GM18526 (cell line): ENCODE results near the gene PRX.

Experiments used
- POLR2A ChIP-seq: IDR thresholded peaks from 3 replicates; pipeline ENCODE4 v1.6.1; 2011; ENCODE audit not compliant: insufficient read length; ENCODE audit errors: extremely low read depth

The PRX gene

DNA sequence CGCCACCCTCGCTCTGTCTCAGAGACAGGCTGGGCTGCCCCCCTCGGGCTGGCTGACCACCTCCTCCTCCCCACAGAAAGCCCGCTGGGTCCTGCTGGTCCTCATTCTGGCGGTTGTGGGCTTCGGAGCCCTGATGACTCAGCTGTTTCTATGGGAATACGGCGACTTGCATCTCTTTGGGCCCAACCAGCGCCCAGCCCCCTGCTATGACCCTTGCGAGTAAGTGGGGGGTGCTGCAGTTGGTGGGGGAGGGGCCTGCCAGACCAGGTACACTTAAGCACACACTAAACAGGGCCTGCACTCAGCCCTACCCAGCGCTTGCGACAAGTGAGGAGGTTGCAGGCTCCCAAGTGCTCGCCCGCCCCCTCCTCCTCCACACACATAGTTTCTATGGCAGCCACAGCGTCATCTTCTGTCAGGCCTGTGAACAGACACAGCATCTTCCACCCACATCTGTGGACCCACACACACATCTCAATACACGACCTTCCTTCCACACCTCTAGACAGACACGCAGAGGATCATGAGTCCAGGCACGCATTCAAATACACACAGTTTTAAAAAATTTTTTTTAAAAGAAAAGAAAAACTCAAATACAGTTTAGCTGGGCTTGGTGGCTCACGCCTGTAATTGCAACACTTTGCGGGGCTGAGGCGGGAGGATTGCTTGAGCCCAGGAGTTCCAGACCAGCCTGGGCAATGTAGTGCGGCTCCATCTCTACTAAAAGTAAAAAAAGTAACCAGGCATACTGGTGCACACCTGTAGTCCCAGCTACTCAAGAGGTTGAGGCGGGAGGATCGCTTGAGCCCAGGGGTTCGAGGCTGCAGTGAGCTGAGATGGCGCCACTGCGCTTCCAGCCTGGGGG lies 46.2 kb downstream of the PRX start:
- no peak for TF ChIP-seq POLR2A

DNA sequence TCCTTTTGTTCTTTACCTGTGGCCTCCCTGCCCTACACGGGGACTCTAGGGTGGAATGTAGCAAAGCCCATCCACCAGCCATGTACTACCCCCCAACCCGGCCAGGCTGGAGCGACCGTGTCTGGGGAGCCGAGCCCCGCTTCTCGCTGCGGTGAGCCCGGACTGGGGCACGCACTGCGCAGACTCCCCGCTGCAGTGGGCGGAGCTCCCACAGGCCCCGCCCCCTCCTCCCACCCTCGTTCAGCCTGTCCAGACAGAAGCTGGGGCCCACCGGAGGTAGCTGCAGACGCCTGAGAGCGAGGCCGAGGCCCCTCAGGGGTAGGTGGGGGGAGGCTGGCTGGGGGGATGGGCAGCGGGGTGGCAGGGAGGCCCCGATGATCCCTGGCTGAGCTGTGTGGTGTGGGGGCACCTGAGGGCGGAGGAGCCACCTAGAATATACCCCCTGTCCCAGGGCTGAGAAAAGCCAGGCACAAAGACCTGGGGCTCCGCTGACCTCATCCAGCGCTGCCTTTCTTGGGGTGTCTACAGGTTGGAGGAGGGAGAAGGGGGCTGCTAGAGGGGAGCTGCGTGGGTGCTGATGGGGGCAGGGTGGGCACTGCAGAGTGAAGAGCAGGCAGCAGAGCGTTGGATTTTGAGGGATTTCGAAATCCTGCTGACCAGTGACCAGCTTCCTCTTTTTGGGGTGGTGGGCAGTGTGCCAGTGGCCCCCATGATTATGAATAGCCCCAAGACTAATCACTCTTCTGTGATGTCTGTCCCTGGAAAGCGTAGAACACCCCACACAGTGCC lies 47.4 kb downstream of the PRX start:
- peak; percentile 65 for TF ChIP-seq POLR2A

DNA sequence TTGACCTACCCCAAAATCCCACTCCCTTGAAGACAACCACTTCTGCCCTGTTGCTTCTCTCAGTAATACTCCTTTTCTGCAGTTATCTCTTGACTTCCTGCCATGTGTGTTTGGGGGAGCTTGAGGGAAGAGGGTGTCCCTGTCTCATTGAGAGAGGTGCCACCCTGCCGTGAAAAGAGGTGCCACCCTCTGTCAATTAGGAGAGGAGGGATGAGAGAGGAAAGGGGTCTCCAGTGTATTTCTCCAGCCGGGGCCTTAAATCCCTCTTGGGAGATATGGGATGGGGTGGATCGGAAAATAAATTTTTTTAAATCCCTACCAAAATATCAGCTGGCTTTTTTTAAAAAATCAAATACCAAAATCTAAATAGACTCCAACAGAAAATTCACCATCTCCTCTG lies 48.2 kb downstream of the PRX start:
- no peak for TF ChIP-seq POLR2A

DNA sequence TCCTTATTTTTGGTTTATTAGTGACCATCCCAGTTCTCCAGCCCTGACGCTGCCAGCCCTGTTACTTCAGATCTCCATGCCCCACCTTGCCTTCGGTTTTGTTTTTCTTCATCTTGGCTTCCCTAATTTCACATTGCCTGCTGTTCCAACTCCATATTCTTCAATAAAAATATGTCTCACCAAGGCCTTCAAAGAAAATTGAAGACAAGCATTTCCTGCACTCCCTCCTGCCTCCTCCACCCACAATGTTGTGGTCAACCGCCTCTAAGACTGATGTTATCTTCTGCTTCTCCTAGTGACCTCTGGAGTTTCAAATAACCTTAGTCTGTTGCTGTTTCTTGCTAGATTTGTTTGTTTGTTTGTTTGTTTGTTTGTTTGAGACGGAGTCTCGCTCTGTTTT lies 50.1 kb downstream of the PRX start:
- no peak for TF ChIP-seq POLR2A

DNA sequence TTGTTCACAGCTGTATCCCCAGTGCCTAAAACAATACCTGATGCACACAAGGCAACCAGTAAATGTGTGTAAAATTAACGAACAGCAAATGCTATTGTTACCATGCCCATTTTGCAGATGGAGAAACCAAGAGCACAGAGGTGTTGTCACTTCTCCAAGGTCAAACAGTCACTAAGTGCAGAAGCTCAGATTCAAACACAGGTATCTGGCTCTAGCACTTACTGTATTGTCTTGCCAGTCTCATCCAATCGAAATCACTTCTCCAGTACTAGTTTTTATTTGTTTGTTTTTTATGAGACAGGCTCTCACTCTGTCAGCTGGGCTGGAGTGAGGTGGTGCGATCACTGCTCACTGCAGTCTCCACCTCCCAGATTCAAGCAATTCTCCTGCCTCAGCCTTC lies 51.0 kb downstream of the PRX start:
- no peak for TF ChIP-seq POLR2A

DNA sequence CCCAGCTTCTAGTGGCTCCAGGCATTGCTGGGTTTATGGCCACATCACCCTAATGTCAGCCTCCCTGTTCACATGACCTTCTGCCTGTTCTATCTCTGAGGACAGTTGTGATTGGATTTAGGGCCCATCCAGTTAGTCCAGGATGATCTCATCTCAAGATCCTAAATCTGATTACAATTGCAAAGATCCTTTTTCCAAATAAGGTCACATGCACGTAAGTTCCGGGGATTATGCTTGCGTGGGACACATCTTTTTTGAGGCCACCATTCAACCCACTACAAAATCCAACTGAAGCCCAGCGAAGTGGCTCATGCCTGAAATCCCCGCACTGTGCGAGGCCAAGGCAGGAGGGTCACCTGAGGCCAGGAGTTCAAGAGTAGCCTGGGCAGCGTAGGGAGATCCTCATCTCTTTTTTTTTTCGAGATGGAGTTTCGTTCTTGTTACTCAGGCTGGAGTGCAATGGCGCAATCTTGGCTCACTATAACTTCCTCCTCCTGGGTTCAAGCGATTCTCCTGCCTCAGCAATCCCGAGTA lies 52.4 kb downstream of the PRX start:
- no peak for TF ChIP-seq POLR2A

DNA sequence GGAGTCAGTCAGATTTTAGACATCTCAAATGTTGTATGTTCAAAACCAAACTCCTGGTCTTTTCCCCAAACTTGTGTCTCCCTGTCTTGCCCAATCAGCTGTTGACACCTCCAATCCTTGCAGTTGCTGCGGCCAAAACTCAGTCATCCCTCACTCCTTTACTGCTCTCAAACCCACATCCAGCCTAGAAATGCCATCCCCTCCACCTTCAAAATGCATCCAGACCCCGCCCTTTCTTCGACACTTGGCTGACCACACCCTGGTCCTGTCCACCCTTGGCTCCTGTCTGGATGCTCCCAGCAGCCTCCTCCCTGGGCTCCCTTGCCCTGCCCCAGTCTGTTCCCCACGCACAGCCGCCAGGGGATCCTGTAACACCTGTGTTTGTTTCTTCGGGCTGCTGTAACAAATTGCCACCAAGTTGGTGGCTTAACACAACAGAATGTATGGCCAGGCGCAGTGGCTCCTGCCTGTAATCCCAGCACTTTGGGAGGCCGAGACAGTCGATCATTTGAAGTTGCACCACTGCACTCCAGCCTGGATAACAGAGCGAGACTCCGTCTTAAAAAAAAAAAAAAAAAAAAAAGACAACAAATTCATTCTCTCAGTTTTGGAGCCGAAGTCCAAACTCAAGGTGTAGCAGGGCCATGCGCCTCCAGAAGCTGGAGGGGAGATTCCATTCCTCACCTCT lies 53.0 kb downstream of the PRX start:
- TF ChIP-seq POLR2A: no peak

DNA sequence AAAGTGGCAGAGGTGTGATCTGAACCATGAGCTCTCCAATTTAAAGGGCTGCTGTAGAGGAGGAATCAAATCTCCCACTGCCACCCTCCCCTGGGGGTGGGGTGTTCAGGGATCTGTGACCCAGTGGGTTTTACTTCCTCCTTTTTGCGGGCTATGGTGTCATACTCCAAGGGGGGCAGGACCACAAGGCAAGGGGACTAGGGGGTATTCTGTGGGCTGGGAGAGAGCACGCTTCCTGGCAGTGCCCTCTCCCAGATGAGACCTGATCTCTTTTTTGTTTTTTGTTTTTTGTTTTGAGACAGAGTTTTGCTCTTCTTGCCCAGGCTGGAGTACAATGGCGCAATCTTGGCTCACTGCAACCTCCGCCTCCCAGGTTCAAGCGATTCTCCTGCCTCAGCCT lies 54.4 kb downstream of the PRX start:
- no peak for TF ChIP-seq POLR2A

DNA sequence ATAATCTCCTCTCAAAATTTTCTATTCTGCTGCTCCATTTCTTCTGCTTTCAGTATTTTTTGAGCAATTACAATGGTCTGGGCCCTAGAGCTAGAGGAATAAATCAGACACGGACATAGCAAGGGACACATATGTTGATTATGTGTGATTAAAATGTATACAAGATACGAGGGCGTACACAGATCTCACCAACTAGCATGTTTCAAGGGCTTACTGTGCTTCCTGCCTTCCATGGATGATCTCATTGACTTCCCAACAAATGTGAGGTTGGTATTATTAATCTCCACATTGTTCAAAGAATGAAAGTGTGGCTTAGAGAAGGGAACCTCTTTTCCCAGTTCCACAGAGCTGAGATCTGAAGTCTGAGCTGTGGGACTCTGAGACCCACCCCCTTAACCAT lies 55.5 kb downstream of the PRX start:
- TF ChIP-seq POLR2A: no peak

DNA sequence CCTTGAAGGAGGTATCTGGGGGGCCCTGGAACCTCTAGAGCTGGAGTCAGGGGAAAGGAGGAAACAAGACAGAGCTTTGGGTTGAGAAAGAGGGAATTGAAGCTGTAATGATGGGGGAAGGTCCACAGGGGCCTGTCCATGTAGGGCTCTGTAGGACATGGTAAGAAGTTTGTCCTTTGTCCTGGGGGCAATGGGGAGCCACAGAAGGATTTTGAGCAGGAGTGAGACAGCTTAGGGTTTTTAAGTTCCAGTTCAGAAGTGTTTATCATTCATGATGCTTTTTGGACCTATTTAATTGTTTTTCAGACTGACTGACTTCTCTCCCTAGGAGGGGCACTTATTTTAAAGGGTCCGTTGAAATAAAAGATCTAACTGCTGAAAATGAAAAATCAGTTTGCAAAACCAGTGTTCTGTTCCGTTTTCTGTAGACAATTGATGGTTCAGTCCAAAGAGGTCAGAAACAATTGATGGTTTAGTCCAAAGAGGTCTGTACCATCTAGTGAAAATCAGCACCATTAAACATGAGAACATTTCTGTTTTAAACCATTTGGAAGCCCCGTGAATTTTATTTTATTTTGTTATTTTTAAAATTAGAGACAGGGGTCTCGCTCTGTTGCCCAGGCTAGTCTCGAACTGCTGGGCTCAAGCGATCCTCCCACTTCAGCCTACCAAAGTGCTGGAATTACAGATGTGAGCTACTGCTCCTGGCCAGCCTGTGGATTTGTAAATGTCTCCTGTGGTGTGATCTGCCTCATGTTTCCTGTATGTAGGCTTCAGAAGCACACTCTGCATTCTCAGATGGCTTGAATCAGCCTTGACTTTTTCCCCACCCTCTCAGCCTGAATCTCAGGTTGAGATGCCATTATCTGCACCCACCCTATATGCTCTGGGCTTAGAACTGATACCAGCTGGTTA lies 56.2 kb downstream of the PRX start:
- no peak for TF ChIP-seq POLR2A

DNA sequence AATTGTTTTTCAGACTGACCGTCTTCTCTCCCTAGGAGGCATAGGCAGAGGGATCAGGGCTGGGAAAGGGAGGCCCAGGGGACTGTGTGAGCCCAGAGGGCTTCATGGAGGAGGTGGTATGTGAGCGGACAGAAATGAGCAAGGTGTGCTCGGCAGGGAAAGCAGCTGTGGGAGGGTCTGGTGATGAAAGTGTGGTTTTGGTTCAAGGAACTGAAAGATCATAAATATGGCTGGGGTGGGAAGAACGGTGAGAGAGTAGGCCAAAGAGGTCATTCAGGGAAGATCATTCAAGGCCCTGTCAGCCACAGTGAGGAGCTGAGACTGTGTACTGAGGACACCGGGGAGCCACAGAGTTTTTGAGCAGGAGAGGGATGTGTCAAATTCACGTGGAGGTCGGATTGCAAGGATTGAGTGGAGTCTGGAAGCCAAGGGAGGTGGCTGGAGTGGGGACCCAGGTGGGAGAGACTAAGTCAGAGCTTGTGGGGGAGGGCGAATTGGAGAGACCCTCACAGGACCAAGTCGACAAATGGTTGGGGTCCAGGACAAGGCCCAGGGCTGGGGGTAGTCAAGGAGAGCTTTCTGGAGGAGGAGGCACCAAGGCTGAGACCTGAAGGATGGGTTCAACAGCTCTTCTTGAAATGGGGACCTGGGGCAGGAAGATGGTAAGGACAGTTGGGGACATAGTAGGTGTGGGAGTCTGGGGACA lies 57.0 kb downstream of the PRX start:
- no peak for TF ChIP-seq POLR2A

DNA sequence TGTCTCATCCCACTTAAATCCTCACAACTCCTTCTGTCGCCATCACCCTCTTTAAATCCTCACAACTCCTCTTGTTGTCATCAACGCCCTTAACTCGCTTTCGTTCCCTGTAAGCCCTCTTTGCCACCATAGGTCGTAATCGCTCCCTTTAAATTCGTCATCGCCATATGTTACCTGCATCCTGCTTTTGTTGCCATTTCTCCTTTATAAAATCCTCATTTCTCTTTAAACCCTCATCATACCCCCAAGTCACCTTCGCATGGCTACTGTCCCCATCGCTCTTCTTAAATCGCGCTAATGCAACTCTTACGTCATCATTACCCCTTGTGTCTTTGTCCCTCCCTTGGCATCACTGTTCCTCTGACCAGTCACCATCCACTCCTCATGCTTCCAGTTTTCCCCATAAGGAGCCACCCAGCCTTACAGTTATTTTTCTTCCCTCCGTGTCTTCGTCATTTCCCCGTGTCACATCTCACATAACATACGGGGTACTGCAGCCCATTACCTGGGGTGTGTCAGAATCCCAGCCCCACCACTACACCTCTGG lies 64.1 kb downstream of the PRX start:
- TF ChIP-seq POLR2A: no peak

DNA sequence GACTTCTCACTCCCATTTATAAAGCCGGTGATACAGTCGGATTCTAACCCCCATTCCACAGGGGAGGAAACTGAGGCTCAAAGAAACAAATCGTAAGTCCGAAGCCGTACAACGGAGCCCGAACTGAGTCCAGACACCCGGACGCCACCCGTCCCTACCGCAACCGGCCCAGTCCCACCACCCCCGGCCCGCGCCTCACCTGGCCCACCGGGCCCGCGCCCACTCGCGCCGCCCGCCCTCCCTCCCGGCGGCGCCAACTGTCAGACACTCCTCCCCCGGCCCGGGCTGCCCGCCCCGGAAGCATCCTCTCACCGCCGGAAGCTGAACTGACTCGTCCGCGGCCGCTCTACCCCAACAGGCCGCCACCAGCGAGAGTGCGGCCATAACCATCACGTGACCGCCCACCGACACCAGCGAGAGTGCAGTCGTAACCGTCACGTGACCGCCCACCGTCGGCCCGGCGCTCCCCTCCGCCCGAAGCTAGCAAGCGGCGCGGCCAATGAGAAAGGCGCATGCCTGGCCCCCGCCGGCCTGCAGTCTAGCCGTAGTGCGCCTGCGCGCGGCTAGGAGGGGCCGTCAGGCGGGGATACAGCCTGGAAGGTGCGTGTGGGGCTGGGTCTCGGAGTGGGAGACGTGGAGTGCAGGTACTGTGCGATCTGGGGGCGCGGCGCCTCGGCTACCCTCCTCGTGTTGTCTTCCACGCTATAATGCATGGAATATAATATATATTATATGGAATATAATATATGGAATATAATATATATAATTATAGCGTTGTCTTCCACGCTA lies 64.9 kb downstream of the PRX start, which contains the start of the genes C19orf47 and PLD3:
Gene C19orf47 (minus strand): TSS at position 273 of the 789 bp plus-strand sequence. CDS start 6,540 bp downstream, outside the sequence.
Gene PLD3 (plus strand): TSS at position 571 of the 789 bp plus-strand sequence. CDS start 17,789 bp downstream, outside the sequence.
- peak; percentile 91 for TF ChIP-seq POLR2A
